ENCODE results near the gene RBM8A.

The RBM8A gene

GRCh38 chr1:145927063-145927886 lies at the start of gene RBM8A:
RBM8A (minus strand) TSS chr1:145927484; CDS start chr1:145927426, 58 bp downstream.
- DNase-seq, result peak; percentile 89

DNA sequence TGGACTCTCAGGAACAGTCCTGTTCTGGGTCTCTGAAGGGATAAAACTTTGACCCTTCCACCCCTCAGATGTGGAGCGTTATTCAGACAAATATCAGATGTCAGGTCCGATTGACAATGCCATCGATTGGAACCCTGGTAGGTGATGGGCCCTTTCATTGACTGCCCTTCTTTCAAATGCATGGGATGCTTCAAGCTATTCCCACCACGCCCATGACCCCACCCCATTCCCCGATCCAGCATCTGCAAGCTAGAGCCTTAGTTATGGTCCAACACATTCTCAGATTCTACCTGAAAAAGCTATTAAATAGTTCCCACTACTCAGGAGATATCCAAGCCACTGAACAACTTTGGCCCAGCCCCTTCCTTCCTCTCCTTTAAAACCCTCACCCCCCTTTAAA lies 49.7 kb upstream of the RBM8A start:
- DNase-seq, result no peak

DNA sequence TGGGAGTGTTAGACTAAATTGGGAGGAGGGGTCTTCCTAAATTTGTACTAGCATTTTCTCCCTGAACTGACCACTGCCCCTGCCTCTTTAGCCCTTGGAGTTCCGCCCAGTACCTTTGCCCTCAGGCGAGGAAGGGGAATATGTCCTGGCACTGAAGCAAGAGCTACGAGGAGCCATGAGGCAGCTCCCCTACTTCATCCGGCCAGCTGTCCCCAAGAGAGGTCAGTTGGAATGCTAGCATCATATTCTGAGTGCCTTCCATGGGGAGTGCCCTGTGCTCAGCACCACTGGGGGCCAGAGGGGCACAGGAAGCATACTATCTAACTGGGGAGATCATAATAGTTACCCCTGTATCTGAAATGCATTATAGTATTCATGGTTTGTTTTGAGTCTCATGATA lies 47.9 kb upstream of the RBM8A start:
- DNase-seq, result no peak

- no peak for DNase-seq
Observed at GRCh38 chr1:145974721-145975120, 47.4 kb upstream of the RBM8A start.

- DNase-seq, result no peak
Observed at GRCh38 chr1:145972580-145972979, 45.3 kb upstream of the RBM8A start.

- DNase-seq, result no peak
Observed at GRCh38 chr1:145967288-145967687, 40.0 kb upstream of the RBM8A start.

DNA sequence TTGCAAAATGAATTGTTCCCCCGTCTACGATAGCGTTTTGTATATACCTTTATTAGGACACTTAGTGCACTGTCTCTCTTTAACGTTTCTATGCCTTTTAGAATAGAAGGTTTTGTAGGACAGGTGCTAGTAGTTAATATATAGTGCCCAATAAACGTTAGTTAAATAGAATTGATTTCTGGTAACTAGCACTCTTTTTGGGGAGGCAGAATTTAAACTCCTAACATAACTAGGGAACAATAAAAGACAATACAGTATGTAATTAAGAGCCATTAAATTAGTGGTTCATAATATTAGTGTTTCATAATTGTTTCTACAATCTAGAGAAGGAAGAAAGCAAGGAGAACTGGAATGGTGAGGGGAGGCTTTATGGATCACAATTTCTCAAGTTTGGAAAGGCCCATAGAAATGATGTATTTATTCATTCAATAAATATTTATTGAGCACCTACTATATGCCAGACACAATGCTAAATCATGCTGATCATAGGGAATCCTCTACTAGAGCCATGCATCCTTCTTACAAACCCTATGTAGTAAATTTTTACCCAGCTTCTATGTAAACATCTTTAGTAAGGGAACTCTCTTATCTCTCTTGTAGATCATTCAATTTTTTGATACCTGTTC lies 37.9 kb upstream of the RBM8A start:
- no peak for DNase-seq

- peak; percentile 75 for DNase-seq
Observed at GRCh38 chr1:145964328-145965118, 37.2 kb upstream of the RBM8A start, which contains the start of the genes ANKRD34A and POLR3GL. ANKRD34A (minus strand) TSS chr1:145964575; CDS start chr1:145961759, 2,816 bp downstream. POLR3GL (plus strand) TSS chr1:145964690; CDS start chr1:145974866, 10,176 bp downstream.

DNA sequence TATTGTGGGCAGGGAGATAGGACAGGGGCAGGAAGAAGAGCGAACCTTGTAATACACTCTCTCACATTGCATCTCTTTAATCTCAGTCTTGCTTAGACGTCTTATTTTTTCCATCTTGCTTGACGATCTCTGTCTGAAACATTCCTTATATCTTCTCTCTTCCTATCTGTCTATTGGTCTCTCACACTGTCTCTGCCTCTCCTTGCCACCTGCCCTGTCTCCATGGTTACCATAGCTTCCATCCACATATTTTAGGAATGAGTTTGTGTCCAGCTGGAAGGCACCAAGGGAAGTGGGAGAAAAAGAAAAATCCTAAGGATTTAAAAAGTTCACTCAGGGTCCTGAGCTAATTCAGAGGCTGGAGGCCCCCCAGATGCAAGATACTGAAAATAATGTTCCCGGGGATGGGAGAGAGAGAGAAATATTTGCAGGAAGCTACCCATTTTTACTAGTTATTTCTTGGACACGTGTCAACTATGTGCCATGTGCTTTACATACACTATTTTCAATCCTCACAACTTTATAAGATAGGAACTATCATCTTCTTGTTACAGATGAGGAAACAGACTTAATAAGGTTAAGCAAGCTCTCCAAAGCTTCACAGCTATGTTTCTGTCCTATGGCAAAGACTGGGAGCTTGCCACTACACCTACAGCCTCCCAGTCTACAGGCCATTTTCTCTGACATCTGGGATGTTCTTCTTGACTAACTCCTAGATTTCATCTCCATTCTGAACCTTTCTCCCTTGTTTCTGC lies 36.2 kb upstream of the RBM8A start:
- DNase-seq, result no peak

GRCh38 chr1:145962157-145963102 lies 35.1 kb upstream of the RBM8A start:
- DNase-seq, result no peak

GRCh38 chr1:145961425-145962156 lies 34.3 kb upstream of the RBM8A start:
- no peak for DNase-seq

- DNase-seq, result no peak
Observed at GRCh38 chr1:145961109-145961424, 33.8 kb upstream of the RBM8A start.

DNA sequence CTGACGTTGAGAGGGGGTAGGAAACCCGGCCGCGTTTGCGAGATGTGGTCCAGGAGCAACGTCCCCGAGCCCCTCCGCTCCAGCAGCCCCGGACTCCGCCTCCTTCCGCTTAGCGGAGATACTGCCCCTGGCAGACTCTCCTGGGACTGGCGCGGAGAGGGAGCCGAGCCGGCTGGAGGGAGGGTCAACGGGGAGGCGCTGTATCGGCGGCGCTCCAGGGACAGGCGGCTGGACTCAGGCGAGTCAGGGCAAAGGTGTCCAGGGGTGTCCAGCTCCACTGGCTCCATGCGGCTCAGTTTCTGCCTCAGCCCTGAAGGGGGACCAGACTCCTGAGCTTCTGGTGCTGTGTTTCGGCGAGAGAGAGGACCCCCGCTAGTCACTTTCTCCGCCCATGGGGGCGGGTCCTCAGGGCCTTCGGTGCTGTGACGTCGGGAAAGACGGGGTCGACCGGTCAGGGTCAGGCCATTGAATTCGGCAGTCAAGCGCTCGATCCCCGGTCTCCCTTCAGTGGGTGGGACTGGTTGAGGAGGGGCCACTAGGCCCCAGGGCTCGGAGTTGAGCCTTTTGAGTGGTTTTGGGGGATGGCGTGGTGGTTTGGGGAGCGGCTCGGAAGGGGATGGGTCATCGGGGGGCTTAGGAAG lies 33.3 kb upstream of the RBM8A start:
- DNase-seq, result no peak

- no peak for DNase-seq
Observed at GRCh38 chr1:145959957-145960467, 32.7 kb upstream of the RBM8A start.

- DNase-seq, result no peak
Observed at GRCh38 chr1:145959333-145959732, 32.0 kb upstream of the RBM8A start.

DNA sequence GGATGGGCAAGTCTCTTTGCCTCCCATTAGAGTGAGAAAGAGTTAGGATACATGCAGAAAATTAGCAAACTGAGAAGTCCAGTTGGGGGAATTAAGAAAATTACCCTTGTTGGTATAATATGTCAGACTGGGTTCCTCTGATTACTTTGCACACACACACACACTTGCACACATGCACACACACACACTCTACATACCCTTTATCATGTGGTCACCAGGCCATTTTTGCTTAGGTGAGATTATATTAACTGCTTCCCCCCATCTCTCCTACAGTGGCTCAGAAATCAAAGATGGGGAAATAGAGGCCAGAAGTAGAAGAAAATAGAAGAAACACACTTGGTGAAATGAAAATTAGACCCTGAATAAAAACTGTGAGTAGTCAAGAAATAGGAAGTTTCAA lies 31.4 kb upstream of the RBM8A start:
- no peak for DNase-seq

- DNase-seq, result peak; percentile 90
Observed at GRCh38 chr1:145957443-145958319, 30.4 kb upstream of the RBM8A start, which contains the start of gene LIX1L. LIX1L (minus strand) TSS chr1:145958017; CDS start chr1:145957927, 90 bp downstream.

GRCh38 chr1:145956781-145957442 lies 29.6 kb upstream of the RBM8A start:
- no peak for DNase-seq

Measured in T1000 (cell line).